K562 (cell line): ENCODE measurements around the gene CHRM1. TPM values are rescaled to one million over a fixed set of nuclear protein-coding genes. Genes with fewer than 3 reads are reported as not detected.

Experiments
- ATF1 ChIP-seq, 2 experiments: fragments of 450-650 bp in 1 of 2; IDR thresholded peaks; 2 replicates each; pipeline ENCODE4 v1.6.1; 2016; ENCODE audit warnings: missing compliant biosample characterization in 1 of 2, missing genetic modification characterization in 1 of 2
- CBX8 ChIP-seq: fragments of 200-600 bp; sonication (generic); IDR thresholded peaks from 2 replicates; pipeline ENCODE4 v1.6.1; 2012; ENCODE audit warnings: borderline replicate concordance, mixed run types, low read depth, mild to moderate bottlenecking, moderate library complexity, mixed read lengths, low read length, control low read depth, inconsistent platforms; ENCODE audit not compliant: poor library complexity, severe bottlenecking; ENCODE audit errors: extremely low read depth
- DIDO1 ChIP-seq: fragments of 450-650 bp; IDR thresholded peaks from 2 replicates; pipeline ENCODE4 v1.6.1; 2016; ENCODE audit warnings: low read depth, missing biosample characterization, missing genetic modification characterization
- FOXM1 ChIP-seq, 2 experiments: fragments of 450-650 bp in 1 of 2; sonication (generic) in 1 of 2; formaldehyde crosslinking in 1 of 2; IDR thresholded peaks; 2 replicates each; pipeline versions ENCODE4 v1.6.1 to v1.9.0; 2017 to 2022; ENCODE audit warnings: low read depth in 2 of 2, mild to moderate bottlenecking in 2 of 2, missing genetic modification reagents in 1 of 2, moderate library complexity in 1 of 2
- HIVEP1 ChIP-seq: fragments of 250-450 bp; sonication (Bioruptor Pico); IDR thresholded peaks from 2 replicates; pipeline ENCODE4 v1.4.0; 2020; ENCODE audit warnings: mild to moderate bottlenecking
- JUNB ChIP-seq: fragments of 450-650 bp; formaldehyde crosslinking; conservative IDR thresholded peaks from 2 replicates; pipeline ENCODE4 v1.4.0; 2020; ENCODE audit warnings: mild to moderate bottlenecking
- KDM5B ChIP-seq: fragments of 200-600 bp; sonication (generic); IDR thresholded peaks from 2 replicates; pipeline ENCODE4 v1.6.1; 2012; ENCODE audit warnings: low read depth, mild to moderate bottlenecking, moderate library complexity, low read length, control low read depth, inconsistent platforms; ENCODE audit not compliant: insufficient replicate concordance
- LEF1 ChIP-seq: fragments of 450-650 bp; IDR thresholded peaks from 2 replicates; pipeline ENCODE4 v1.6.1; 2016; ENCODE audit warnings: mild to moderate bottlenecking
- MCM5 ChIP-seq: fragments of 450-650 bp; IDR thresholded peaks from 2 replicates; pipeline ENCODE4 v1.6.1; 2016; ENCODE audit warnings: low read depth
- MEF2A ChIP-seq: IDR thresholded peaks from 2 replicates; pipeline ENCODE4 v1.6.1; 2011; ENCODE audit warnings: low read depth, mild to moderate bottlenecking, low read length, moderate library complexity; ENCODE audit not compliant: control insufficient read depth
- NR3C1 ChIP-seq: sonication (generic); formaldehyde crosslinking; IDR thresholded peaks from 2 replicates; pipeline ENCODE4 v1.8.1; 2022; ENCODE audit warnings: missing genetic modification reagents
- RBM15 ChIP-seq: fragments of 200-400 bp; formaldehyde crosslinking; IDR thresholded peaks from 2 replicates; pipeline ENCODE4 v1.6.1; 2018; ENCODE audit warnings: mild to moderate bottlenecking, low read length, moderate library complexity; ENCODE audit not compliant: insufficient read depth
- RBM22 ChIP-seq: fragments of 200-400 bp; formaldehyde crosslinking; IDR thresholded peaks from 2 replicates; pipeline ENCODE4 v1.6.1; 2018; ENCODE audit warnings: low read length, low read depth; ENCODE audit not compliant: poor library complexity, severe bottlenecking
- RUNX1 ChIP-seq: sonication (generic); IDR thresholded peaks from 2 replicates; pipeline ENCODE4 v1.6.1; 2016; ENCODE audit warnings: antibody characterized with exemption, low read depth
- SAFB ChIP-seq: fragments of 200-400 bp; formaldehyde crosslinking; IDR thresholded peaks from 2 replicates; pipeline ENCODE4 v1.6.1; 2017; ENCODE audit warnings: low read depth, low read length, borderline replicate concordance
- SIX5 ChIP-seq, 2 experiments: IDR thresholded peaks; 2 replicates each; pipeline ENCODE4 v1.6.1; 2011; ENCODE audit warnings: low read length in 2 of 2, borderline replicate concordance in 1 of 2, low read depth in 1 of 2, mild to moderate bottlenecking in 1 of 2, moderate library complexity in 1 of 2; ENCODE audit not compliant: insufficient read depth in 1 of 2
- SUPT5H ChIP-seq: fragments of 450-650 bp; IDR thresholded peaks from 2 replicates; pipeline ENCODE4 v1.6.1; 2016
- TAF1 ChIP-seq: IDR thresholded peaks from 2 replicates; pipeline ENCODE4 v1.6.1; 2011; ENCODE audit warnings: mild to moderate bottlenecking, low read length, moderate library complexity; ENCODE audit not compliant: insufficient read depth, control insufficient read depth, severe bottlenecking; ENCODE audit errors: extremely low read depth
- TCF3 ChIP-seq: sonication (generic); formaldehyde crosslinking; IDR thresholded peaks from 2 replicates; pipeline ENCODE4 v1.4.0; 2020; ENCODE audit warnings: mild to moderate bottlenecking, missing genetic modification reagents
- polyA plus RNA-seq, 8 experiments: library from polyadenylated mRNA; depleted of rRNA in 4 of 8; stranded (reverse) in 5 of 8; unstranded in 3 of 8; fragments of >200 nt; fragmentation: Nextera tagmentation in 2 of 8; fragmentation: Illumina TruSeq in 1 of 8; extraction: Ambion mirVana in 2 of 8; extraction: Trizol in 1 of 8; gene quantifications; 2 replicates each; pipeline versions ENCODE4 v1.2.1 to v1.2.3, GENCODE V29; 2011 to 2014; ENCODE audit warnings: inconsistent platforms in 1 of 8, missing spikeins in 1 of 8
- total RNA-seq, 7 experiments: library from RNA; depleted of rRNA in 6 of 7; stranded (reverse); fragments of >200 nt in 6 of 7; fragmentation: Illumina TruSeq in 2 of 7; extraction: Trizol in 2 of 7; gene quantifications; 2 replicates each; pipeline versions ENCODE4 v1.2.1 to v1.2.3, GENCODE V29; 2011 to 2021; ENCODE audit warnings: low replicate concordance in 1 of 7
- TF ChIP-seq, protein P1 (sequence below): fragments of 250-450 bp; sonication (Bioruptor Pico); IDR thresholded peaks from 2 replicates; pipeline ENCODE4 v1.5.1; 2021; ENCODE audit warnings: mild to moderate bottlenecking
- TF ChIP-seq, protein P2 (sequence below): fragments of 150-350 bp; IDR thresholded peaks from 2 replicates; pipeline ENCODE4 v1.6.1; 2014; ENCODE audit warnings: low read depth, mild to moderate bottlenecking, low read length, borderline replicate concordance

Gene CHRM1
- total and polyA plus RNA-seq, 9 of the 15 experiments (the other 6 are each of a cell fraction or from before 2014, with no cell fraction given), result not detected

DNA sequence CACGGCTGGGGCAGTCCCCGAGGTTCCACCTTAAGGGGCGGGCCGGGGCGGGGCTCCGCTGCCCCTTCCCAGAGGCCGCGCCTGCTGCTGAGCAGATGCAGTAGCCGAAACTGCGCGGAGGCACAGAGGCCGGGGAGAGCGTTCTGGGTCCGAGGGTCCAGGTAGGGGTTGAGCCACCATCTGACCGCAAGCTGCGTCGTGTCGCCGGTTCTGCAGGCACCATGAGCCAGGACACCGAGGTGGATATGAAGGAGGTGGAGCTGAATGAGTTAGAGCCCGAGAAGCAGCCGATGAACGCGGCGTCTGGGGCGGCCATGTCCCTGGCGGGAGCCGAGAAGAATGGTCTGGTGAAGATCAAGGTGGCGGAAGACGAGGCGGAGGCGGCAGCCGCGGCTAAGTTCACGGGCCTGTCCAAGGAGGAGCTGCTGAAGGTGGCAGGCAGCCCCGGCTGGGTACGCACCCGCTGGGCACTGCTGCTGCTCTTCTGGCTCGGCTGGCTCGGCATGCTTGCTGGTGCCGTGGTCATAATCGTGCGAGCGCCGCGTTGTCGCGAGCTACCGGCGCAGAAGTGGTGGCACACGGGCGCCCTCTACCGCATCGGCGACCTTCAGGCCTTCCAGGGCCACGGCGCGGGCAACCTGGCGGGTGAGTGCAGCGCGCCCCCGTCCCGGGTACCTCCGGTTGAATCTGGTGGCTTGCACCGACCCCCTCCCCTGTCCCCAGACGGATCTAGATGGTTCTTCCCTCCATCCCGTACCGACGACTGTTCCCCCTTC is 40.2 kb downstream of the CHRM1 start, which contains the start of gene SLC3A2 (continued):
- no peak for TF ChIP-seq HIVEP1 (CRISPR knock-in tag)
- TF ChIP-seq, protein P1, sequence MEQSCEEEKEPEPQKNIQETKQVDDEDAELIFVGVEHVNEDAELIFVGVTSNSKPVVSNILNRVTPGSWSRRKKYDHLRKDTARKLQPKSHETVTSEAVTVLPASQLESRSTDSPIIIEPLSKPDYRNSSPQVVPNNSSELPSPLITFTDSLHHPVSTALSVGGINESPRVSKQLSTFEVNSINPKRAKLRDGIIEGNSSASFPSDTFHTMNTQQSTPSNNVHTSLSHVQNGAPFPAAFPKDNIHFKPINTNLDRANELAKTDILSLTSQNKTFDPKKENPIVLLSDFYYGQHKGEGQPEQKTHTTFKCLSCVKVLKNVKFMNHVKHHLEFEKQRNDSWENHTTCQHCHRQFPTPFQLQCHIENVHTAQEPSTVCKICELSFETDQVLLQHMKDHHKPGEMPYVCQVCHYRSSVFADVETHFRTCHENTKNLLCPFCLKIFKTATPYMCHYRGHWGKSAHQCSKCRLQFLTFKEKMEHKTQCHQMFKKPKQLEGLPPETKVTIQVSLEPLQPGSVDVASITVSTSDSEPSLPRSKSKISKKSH (CRISPR knock-in tag), result no peak
- TF ChIP-seq NR3C1, result peak; percentile 80
- TF ChIP-seq SIX5 (IDR thresholded peaks at IDR 0.05; ENCODE audit: borderline replicate concordance in 1 of 2, insufficient read depth in 1 of 2, low read depth in 1 of 2, low read length in 2 of 2), result no peak
- TF ChIP-seq JUNB (CRISPR knock-in tag), result peak; percentile 51; the same call in 1 of the 2 replicates
- TF ChIP-seq TAF1, result peak; percentile 97
- no peak for TF ChIP-seq MCM5
- TF ChIP-seq LEF1, result no peak
- TF ChIP-seq MEF2A, result no peak
- TF ChIP-seq CBX8, result no peak
- TF ChIP-seq RBM22, result peak; percentile 95
- no peak for TF ChIP-seq FOXM1 (IDR thresholded peaks at IDR 0.05; ENCODE audit: low read depth)
- peak; percentile 95 for TF ChIP-seq FOXM1 (CRISPR knock-in tag; IDR thresholded peaks at IDR 0.05; ENCODE audit: low read depth)
- TF ChIP-seq, protein P2, sequence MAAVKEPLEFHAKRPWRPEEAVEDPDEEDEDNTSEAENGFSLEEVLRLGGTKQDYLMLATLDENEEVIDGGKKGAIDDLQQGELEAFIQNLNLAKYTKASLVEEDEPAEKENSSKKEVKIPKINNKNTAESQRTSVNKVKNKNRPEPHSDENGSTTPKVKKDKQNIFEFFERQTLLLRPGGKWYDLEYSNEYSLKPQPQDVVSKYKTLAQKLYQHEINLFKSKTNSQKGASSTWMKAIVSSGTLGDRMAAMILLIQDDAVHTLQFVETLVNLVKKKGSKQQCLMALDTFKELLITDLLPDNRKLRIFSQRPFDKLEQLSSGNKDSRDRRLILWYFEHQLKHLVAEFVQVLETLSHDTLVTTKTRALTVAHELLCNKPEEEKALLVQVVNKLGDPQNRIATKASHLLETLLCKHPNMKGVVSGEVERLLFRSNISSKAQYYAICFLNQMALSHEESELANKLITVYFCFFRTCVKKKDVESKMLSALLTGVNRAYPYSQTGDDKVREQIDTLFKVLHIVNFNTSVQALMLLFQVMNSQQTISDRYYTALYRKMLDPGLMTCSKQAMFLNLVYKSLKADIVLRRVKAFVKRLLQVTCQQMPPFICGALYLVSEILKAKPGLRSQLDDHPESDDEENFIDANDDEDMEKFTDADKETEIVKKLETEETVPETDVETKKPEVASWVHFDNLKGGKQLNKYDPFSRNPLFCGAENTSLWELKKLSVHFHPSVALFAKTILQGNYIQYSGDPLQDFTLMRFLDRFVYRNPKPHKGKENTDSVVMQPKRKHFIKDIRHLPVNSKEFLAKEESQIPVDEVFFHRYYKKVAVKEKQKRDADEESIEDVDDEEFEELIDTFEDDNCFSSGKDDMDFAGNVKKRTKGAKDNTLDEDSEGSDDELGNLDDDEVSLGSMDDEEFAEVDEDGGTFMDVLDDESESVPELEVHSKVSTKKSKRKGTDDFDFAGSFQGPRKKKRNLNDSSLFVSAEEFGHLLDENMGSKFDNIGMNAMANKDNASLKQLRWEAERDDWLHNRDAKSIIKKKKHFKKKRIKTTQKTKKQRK, result no peak
- TF ChIP-seq ATF1 (CRISPR knock-in tag; IDR thresholded peaks at IDR 0.05), result 0 out of 2 replicates have a peak, but pooled peaks have one; percentile 27
- peak; percentile 84 for TF ChIP-seq ATF1 (tag; IDR thresholded peaks at IDR 0.05)
- TF ChIP-seq DIDO1 (tag), result no peak; the same call in 1 of the 2 replicates
- peak; percentile 100 for TF ChIP-seq SUPT5H
- TF ChIP-seq RBM15, result 0 out of 2 replicates have a peak, but pooled peaks have one; percentile 27
- TF ChIP-seq SAFB, result peak; percentile 52; the same call in 1 of the 2 replicates
- no peak for TF ChIP-seq TCF3
- TF ChIP-seq KDM5B, result peak; percentile 90
- TF ChIP-seq RUNX1, result no peak
